ENCODE measurements around the gene HDLBP. TPM values are rescaled to one million over a fixed set of nuclear protein-coding genes. Genes with fewer than 3 reads are reported as not detected.

HDLBP gene
- total and polyA plus RNA-seq, 2 of the 4 experiments (the other 2 are of a cell fraction), result 648 to 1,165 TPM

GRCh38 chr2:241282555-241282954 is 32.9 kb downstream of the HDLBP start:
- H3K9me3 ChIP-seq (ENCODE audit: control insufficient read depth, insufficient read depth, low read length), result no peaks in the 10 kb centered on the region
- no peak overlapping the region for H4K91ac ChIP-seq (ENCODE audit: insufficient read depth, low read depth, low read length)
- no peak overlapping the region for H3K23ac ChIP-seq (ENCODE audit: low read depth, low read length)
- H2AK9ac ChIP-seq (replicated peaks; ENCODE audit: low read depth, low read length, poor library complexity), result no peak overlapping the region
- ChIA-PET CTCF (interaction anchor here (0.9 kb wide), 1 partner anchor 11 kb away, joined by 3 read pairs; no protein-coding TSS in a partner anchor), POLR2A (ENCODE audit: unreplicated experiment) (no interaction called here)
- no peak overlapping the region for H3K4me2 ChIP-seq (ENCODE audit: low read depth, low read length)
- no CpG with 5 or more reads among the region's 5 CpGs for WGBS, 2 experiments (ENCODE audit: extremely low coverage in 2 of 2, insufficient read length in 1 of 2)
- intact Hi-C loops (cut with micrococcal nuclease), result no loop called here
- no peak overlapping the region for H3K56ac ChIP-seq (ENCODE audit: extremely low read depth, insufficient read depth, low read length)
- no peak overlapping the region for H2BK15ac ChIP-seq (ENCODE audit: low read depth, low read length)
- H3K27me3 ChIP-seq (ENCODE audit: control insufficient read depth, insufficient read depth, low read length), result no peaks in the 10 kb centered on the region
- dilution Hi-C loops (cut with HindIII; ENCODE audit: low sequenced_read_pairs, unreplicated experiment), result no loop called here
- H3K18ac ChIP-seq (ENCODE audit: low read depth, low read length), result no peak overlapping the region
- H4K5ac ChIP-seq (ENCODE audit: low read depth, low read length), result no peak overlapping the region
- in situ Hi-C loops (cut with MboI; ENCODE audit: low sequenced_read_pairs), result no loop called here
- H3K4ac ChIP-seq (ENCODE audit: low read depth, low read length), result no peak overlapping the region
- H2AK5ac ChIP-seq (ENCODE audit: low read depth, low read length), result no peak overlapping the region
- no peak overlapping the region for H3K27ac ChIP-seq (ENCODE audit: insufficient read depth, low read length)
- no peak overlapping the region for H2BK20ac ChIP-seq (ENCODE audit: low read depth, low read length)
- no peak overlapping the region for H3K4me3 ChIP-seq (ENCODE audit: insufficient read depth, low read depth, low read length)
- no peak; the same call in 1 of the 2 replicates for ATAC-seq (ENCODE audit: low read depth)
- peaks cover 14% of the 10 kb centered on the region for H3K9me1 ChIP-seq (ENCODE audit: insufficient read depth, low read length)
- H4K20me1 ChIP-seq (ENCODE audit: insufficient read depth, low read length), result peaks cover 42% of the 10 kb centered on the region
- no peak overlapping the region for H3K9ac ChIP-seq (ENCODE audit: low read depth, low read length)
- peaks cover 35 to 77% of the 10 kb centered on the region in 2 experiments for H3K79me1 ChIP-seq (ENCODE audit: low read depth in 1 of 2, low read length in 2 of 2)
- H2BK120ac ChIP-seq (ENCODE audit: low read depth, low read length), result no peak overlapping the region
- no peak overlapping the region for H2AFZ ChIP-seq (replicated peaks; ENCODE audit: low read length, poor library complexity)
- H3K36me3 ChIP-seq (ENCODE audit: control insufficient read depth, insufficient read depth, low read length), result no peaks in the 10 kb centered on the region; the same call in 1 of the 2 replicates
- H2BK5ac ChIP-seq (ENCODE audit: low read depth, low read length, poor library complexity, severe bottlenecking), result no peak overlapping the region
- no peak for TF ChIP-seq BHLHE40 (IDR thresholded peaks at IDR 0.05; ENCODE audit: low read depth, low read length)
- TF ChIP-seq RAD21 (IDR thresholded peaks at IDR 0.05; ENCODE audit: low read length), result no peak
- TF ChIP-seq MAFK (IDR thresholded peaks at IDR 0.05; ENCODE audit: low read depth, low read length), result no peak
- TF ChIP-seq RCOR1 (IDR thresholded peaks at IDR 0.05; ENCODE audit: insufficient replicate concordance, low read length), result no peak
- no peak for TF ChIP-seq CEBPB (IDR thresholded peaks at IDR 0.05; ENCODE audit: low read depth, low read length)
- no peak for TF ChIP-seq CTCF (conservative IDR thresholded peaks at IDR 0.05; ENCODE audit: low read depth, low read length)
- TF ChIP-seq MXI1 (IDR thresholded peaks at IDR 0.05; ENCODE audit: borderline replicate concordance, low read depth, low read length), result no peak
- no peak for TF ChIP-seq ELK1 (IDR thresholded peaks at IDR 0.05; ENCODE audit: borderline replicate concordance, low read depth, low read length)
- TF ChIP-seq FOS (IDR thresholded peaks at IDR 0.05; ENCODE audit: low read depth, low read length), result no peak
- TF ChIP-seq MAZ (IDR thresholded peaks at IDR 0.05; ENCODE audit: borderline replicate concordance, low read depth, low read length), result no peak
- no peak for TF ChIP-seq NFE2L2 (IDR thresholded peaks at IDR 0.05; ENCODE audit: low read depth, low read length)
- H3K14ac ChIP-seq (replicated peaks; ENCODE audit: low read depth, low read length), result no peak overlapping the region
- H4K8ac ChIP-seq (ENCODE audit: low read depth in 2 of 2, low read length in 2 of 2), result 0 out of 4 replicates have a peak overlapping the region, but pooled peaks of 1 of the 2 experiments have one; percentile 29
- peaks cover 5% of the 10 kb centered on the region for H3K4me1 ChIP-seq (ENCODE audit: control insufficient read depth, insufficient read depth, low read length)
- no peak for DNase-seq
- BruUV-seq (replicated peaks), result no TSS peak
